ENCODE measurements around the gene HTRA3.
"Not testable (repeated sequence)": the region's sequence is repeated elsewhere in the genome, so short reads cannot be mapped to it uniquely, and the experiment has no call there.

The HTRA3 gene

DNA sequence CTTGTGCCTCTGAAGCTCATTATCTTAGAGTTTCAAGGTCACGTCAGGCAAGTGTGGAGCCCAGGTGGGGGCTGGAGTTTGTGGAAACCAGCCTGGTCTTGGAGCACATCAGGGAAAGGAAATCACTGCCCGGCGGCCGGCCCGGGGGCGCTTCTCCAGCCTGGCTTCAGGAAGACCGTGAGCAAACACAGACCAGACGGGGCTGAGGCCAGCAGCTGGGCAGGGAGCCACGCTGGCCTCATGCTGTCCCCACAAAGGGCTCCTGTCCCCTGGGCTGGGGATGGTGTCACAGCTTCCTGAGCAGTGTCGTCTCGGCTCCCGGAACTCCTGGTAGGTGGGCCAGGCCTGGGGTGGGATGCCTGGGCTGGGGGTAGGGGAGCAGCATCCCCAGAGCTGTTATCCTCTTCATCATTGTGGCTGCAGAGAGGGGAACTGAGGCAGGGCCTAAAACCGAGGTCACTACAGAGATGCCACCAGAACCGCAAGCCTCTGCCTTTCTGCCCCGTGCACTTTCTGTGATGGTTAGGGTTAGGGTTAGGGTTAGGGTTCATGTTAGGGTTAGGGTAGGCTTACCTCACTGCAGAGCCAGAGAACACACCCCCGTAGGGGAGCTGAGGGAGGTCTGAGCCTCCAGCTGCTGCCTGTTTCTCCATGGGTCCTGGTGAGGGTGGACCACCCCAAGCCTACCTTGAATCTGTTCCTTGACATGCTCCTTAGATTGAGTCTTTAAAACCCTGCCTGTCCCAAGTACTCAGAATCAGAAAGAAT lies 77.5 kb downstream of the HTRA3 start:
- Histone ChIP-seq H4K20me1 (ENCODE audit: low read depth, low read length) (no peaks in the 10 kb centered on the region), H3K27ac (ENCODE audit: low read depth, low read length) (no peak overlapping the region)
- TF ChIP-seq EZH2phosphoT487 (conservative IDR thresholded peaks at IDR 0.05; ENCODE audit: low read length) (no peak), CTCF (IDR thresholded peaks at IDR 0.05; ENCODE audit: insufficient read depth, low read length, poor library complexity, severe bottlenecking) (no peak)

DNA sequence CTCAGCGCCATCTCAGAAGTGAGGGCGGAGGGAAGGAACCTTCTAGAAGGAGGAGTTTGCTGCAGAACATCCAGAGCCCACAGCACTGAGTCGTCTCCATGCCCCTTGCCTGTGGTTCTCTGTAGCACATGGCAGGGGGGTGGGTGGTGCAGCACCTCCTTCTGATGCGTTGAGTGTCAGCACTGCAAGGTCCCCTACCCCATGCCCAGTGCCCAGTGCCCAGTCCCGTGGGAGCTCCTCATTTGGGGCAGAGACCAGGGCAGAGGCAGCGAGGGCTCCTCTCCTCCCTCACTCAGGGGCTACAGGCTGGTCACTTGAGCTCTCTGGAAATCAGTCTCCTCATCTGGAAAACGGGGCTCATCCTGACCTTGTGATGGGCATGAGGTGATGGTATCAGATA lies 78.1 kb downstream of the HTRA3 start:
- H2AFZ ChIP-seq (ENCODE audit: low read depth, low read length, severe bottlenecking), result no peak overlapping the region
- H3K79me2 ChIP-seq (ENCODE audit: insufficient read depth, low read length), result no peaks in the 10 kb centered on the region
- no peak overlapping the region for H3K4me2 ChIP-seq (ENCODE audit: low read depth, low read length, poor library complexity, severe bottlenecking)
- TF ChIP-seq EZH2phosphoT487 (conservative IDR thresholded peaks at IDR 0.05; ENCODE audit: low read length) (no peak), CTCF (IDR thresholded peaks at IDR 0.05; ENCODE audit: insufficient read depth, low read length, poor library complexity, severe bottlenecking) (no peak)
- no peaks in the 10 kb centered on the region for H3K27me3 ChIP-seq (ENCODE audit: low read length)
- no peaks in the 10 kb centered on the region for H3K9me2 ChIP-seq (replicated peaks; ENCODE audit: insufficient read depth, low read length)
- no peaks in the 10 kb centered on the region for H4K20me1 ChIP-seq (ENCODE audit: low read depth, low read length)
- H3K36me3 ChIP-seq (ENCODE audit: low read length), result no peaks in the 10 kb centered on the region
- H3K4me3 ChIP-seq (ENCODE audit: insufficient read depth, low read length, poor library complexity, severe bottlenecking), result no peak overlapping the region
- no peak overlapping the region for H3K9ac ChIP-seq (ENCODE audit: low read length)
- no peak overlapping the region for H3K27ac ChIP-seq (ENCODE audit: low read depth, low read length)
- H3K9me3 ChIP-seq (ENCODE audit: insufficient read depth, low read length), result no peaks in the 10 kb centered on the region
- no peaks in the 10 kb centered on the region for H3F3A ChIP-seq (ENCODE audit: insufficient read depth)

More for the DNA sequence above, 77.5 kb downstream of the HTRA3 start:
- Histone ChIP-seq H3K9me3 (ENCODE audit: insufficient read depth, low read length) (no peaks in the 10 kb centered on the region), H3K27me3 (ENCODE audit: low read length) (no peaks in the 10 kb centered on the region), H3K79me2 (ENCODE audit: insufficient read depth, low read length) (no peaks in the 10 kb centered on the region), H3K36me3 (ENCODE audit: low read length) (no peaks in the 10 kb centered on the region), H2AFZ (ENCODE audit: low read depth, low read length, severe bottlenecking) (no peak overlapping the region), H3F3A (ENCODE audit: insufficient read depth) (no peaks in the 10 kb centered on the region), H3K4me3 (ENCODE audit: insufficient read depth, low read length, poor library complexity, severe bottlenecking) (no peak overlapping the region), H3K4me2 (ENCODE audit: low read depth, low read length, poor library complexity, severe bottlenecking) (no peak overlapping the region), H3K9ac (ENCODE audit: low read length) (no peak overlapping the region), H3K9me2 (replicated peaks; ENCODE audit: insufficient read depth, low read length) (no peaks in the 10 kb centered on the region)

- no peak overlapping the region for H3K4me3 ChIP-seq (ENCODE audit: insufficient read depth, low read length, poor library complexity, severe bottlenecking)
- H3K27me3 ChIP-seq (ENCODE audit: low read length), result no peaks in the 10 kb centered on the region
- H4K20me1 ChIP-seq (ENCODE audit: low read depth, low read length), result no peaks in the 10 kb centered on the region
- no peak overlapping the region for H3K9ac ChIP-seq (ENCODE audit: low read length)
- no peaks in the 10 kb centered on the region for H3F3A ChIP-seq (ENCODE audit: insufficient read depth)
- no peaks in the 10 kb centered on the region for H3K79me2 ChIP-seq (ENCODE audit: insufficient read depth, low read length)
- H3K4me2 ChIP-seq (ENCODE audit: low read depth, low read length, poor library complexity, severe bottlenecking), result no peak overlapping the region
- no peak for TF ChIP-seq EZH2phosphoT487 (conservative IDR thresholded peaks at IDR 0.05; ENCODE audit: low read length)
- no peak for TF ChIP-seq CTCF (IDR thresholded peaks at IDR 0.05; ENCODE audit: insufficient read depth, low read length, poor library complexity, severe bottlenecking)
- no peaks in the 10 kb centered on the region for H3K36me3 ChIP-seq (ENCODE audit: low read length)
- no peak overlapping the region for H3K27ac ChIP-seq (ENCODE audit: low read depth, low read length)
- no peak overlapping the region for H2AFZ ChIP-seq (ENCODE audit: low read depth, low read length, severe bottlenecking)
- no peaks in the 10 kb centered on the region for H3K9me2 ChIP-seq (replicated peaks; ENCODE audit: insufficient read depth, low read length)
- no peaks in the 10 kb centered on the region for H3K9me3 ChIP-seq (ENCODE audit: insufficient read depth, low read length)
Measured at GRCh38 chr4:8348071-8348470, 78.5 kb downstream of the HTRA3 start.

DNA sequence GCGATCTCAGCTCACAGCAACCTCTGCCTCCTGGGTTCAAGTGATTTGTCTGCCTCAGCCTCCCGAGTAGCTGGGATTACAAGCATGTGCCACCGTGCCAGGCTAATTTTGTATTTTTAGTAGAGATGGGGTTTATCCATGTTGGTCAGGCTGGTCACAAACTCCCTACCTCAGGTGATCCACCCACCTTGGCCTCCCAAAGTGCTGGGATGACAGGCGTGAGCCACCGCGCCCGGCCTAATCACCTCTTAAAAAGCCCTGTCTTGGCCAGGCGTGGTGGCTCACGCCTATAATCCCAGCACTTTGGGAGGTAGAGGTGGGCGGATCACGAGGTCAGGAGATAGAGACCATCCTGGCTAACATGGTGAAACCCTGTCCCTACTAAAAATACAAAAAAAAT lies 79.7 kb downstream of the HTRA3 start:
- not testable (repeated sequence) for H3F3A ChIP-seq (ENCODE audit: insufficient read depth); H3K4me3 ChIP-seq (ENCODE audit: insufficient read depth, low read length, poor library complexity, severe bottlenecking); H3K9me3 ChIP-seq (ENCODE audit: insufficient read depth, low read length); H3K9me2 ChIP-seq (replicated peaks; ENCODE audit: insufficient read depth, low read length); H3K4me2 ChIP-seq (ENCODE audit: low read depth, low read length, poor library complexity, severe bottlenecking); H3K27me3 ChIP-seq (ENCODE audit: low read length); H3K9ac ChIP-seq (ENCODE audit: low read length); H3K36me3 ChIP-seq (ENCODE audit: low read length); H4K20me1 ChIP-seq (ENCODE audit: low read depth, low read length); H3K79me2 ChIP-seq (ENCODE audit: insufficient read depth, low read length); H3K27ac ChIP-seq (ENCODE audit: low read depth, low read length); H2AFZ ChIP-seq (ENCODE audit: low read depth, low read length, severe bottlenecking)

Data from SU-DHL-6 (cell line).